Body of pancreas (tissue), 4 donors: Measurements from ENCODE around the gene RWDD1.

Experiments
- CTCF ChIP-seq, 7 experiments: fragments of 450-650 bp in 4 of 7; fragments of 200-600 bp in 3 of 7; sonication (generic) in 3 of 7; IDR thresholded peaks; one replicate each; pipeline ENCODE4 v1.5.1; 2016 to 2019; ENCODE audit warnings: antibody characterized with exemption in 7 of 7
- POLR2A ChIP-seq, 3 donors: fragments of 450-650 bp; IDR thresholded peaks; one replicate each; pipeline ENCODE4 v1.6.1; 2016; ENCODE audit warnings: antibody characterized with exemption in 3 of 3, mild to moderate bottlenecking in 2 of 3

GRCh38 chr6:116562019-116562403, 9.3 kb upstream of the RWDD1 start:
- TF ChIP-seq CTCF (IDR thresholded peaks at IDR 0.05) (no peak), POLR2A (IDR thresholded peaks at IDR 0.05) (no peak)
